M059J (cell line): ENCODE data around the gene AIP. TPM values are rescaled to one million over a fixed set of nuclear protein-coding genes. Genes with fewer than 3 reads are reported as not detected.

Experiments
- DNase-seq: peaks from one replicate; pipeline ENCODE4 v3.0.0-alpha.2; 2012; ENCODE audit warnings: low read depth
- total RNA-seq: library from RNA; depleted of rRNA; stranded (reverse); fragments of >200 nt; shearing (Covaris generic); gene quantifications from 2 replicates; pipeline ENCODE4 v1.2.3, GENCODE V29; 2014

AIP gene
- total RNA-seq, 1 experiment from 2014 or later = 81.6 TPM

- no peak for DNase-seq
Measured at GRCh38 chr11:67448220-67448609, 34.6 kb upstream of the AIP start.

GRCh38 chr11:67449116-67449844 is 33.5 kb upstream of the AIP start:
- DNase-seq = no peak

- DNase-seq = no peak
Measured at GRCh38 chr11:67450796-67451657, 31.8 kb upstream of the AIP start.

GRCh38 chr11:67451658-67451976 is 31.2 kb upstream of the AIP start:
- DNase-seq = no peak

- peak; percentile 71 for DNase-seq
Measured at GRCh38 chr11:67452141-67452952, 30.5 kb upstream of the AIP start, which contains the start of gene GPR152. GPR152 (minus strand) TSS chr11:67452729; CDS start chr11:67452724, 5 bp downstream.

GRCh38 chr11:67453816-67454732 is 28.8 kb upstream of the AIP start:
- DNase-seq = no peak

GRCh38 chr11:67455054-67455453 is 27.8 kb upstream of the AIP start, which contains the start of gene CABP4:
CABP4 (plus strand) TSS chr11:67455354; CDS start chr11:67455424, 70 bp downstream.
- no peak for DNase-seq

GRCh38 chr11:67456068-67456705 is 26.6 kb upstream of the AIP start:
- DNase-seq = no peak

- no peak for DNase-seq
Measured at GRCh38 chr11:67457453-67457852, 25.4 kb upstream of the AIP start.

- no peak for DNase-seq
Measured at GRCh38 chr11:67458266-67458665, 24.6 kb upstream of the AIP start.

GRCh38 chr11:67463186-67463585 is 19.6 kb upstream of the AIP start:
- DNase-seq = no peak

- DNase-seq = peak; percentile 82
Measured at GRCh38 chr11:67463680-67464410, 19.0 kb upstream of the AIP start.

GRCh38 chr11:67464411-67465188 is 18.2 kb upstream of the AIP start:
- no peak for DNase-seq

GRCh38 chr11:67465189-67465510 is 17.7 kb upstream of the AIP start:
- DNase-seq = no peak

GRCh38 chr11:67465530-67465929 is 17.3 kb upstream of the AIP start:
- peak; percentile 68 for DNase-seq

GRCh38 chr11:67466367-67466766 is 16.5 kb upstream of the AIP start:
- no peak for DNase-seq

- no peak for DNase-seq
Measured at GRCh38 chr11:67466962-67467771, 15.7 kb upstream of the AIP start.

- peak; percentile 54 for DNase-seq
Measured at GRCh38 chr11:67468056-67468455, 14.8 kb upstream of the AIP start.

- DNase-seq = no peak
Measured at GRCh38 chr11:67468456-67468758, 14.4 kb upstream of the AIP start.
